ENCODE data around the gene PTPRE. TPM values are rescaled to one million over a fixed set of nuclear protein-coding genes. Genes with fewer than 3 reads are reported as not detected.

Gene PTPRE
- total and polyA plus RNA-seq, 2 of the 4 experiments (the other 2 are of a cell fraction): 0.34 to 0.54 TPM

GRCh38 chr10:128109707-128110106, 202.8 kb downstream of the PTPRE start:
- in situ Hi-C loops (cut with MboI; ENCODE audit: low sequenced_read_pairs): no loop called here
- intact Hi-C loops (cut with micrococcal nuclease): no loop called here
- no peak overlapping the region for H2BK5ac ChIP-seq (ENCODE audit: low read depth, low read length, poor library complexity, severe bottlenecking)
- no peak overlapping the region for H2BK20ac ChIP-seq (ENCODE audit: low read depth, low read length)
- H4K8ac ChIP-seq (ENCODE audit: low read depth in 2 of 2, low read length in 2 of 2): no peak overlapping the region
- no peak overlapping the region for H3K56ac ChIP-seq (ENCODE audit: extremely low read depth, insufficient read depth, low read length)
- no TSS peak for BruUV-seq (replicated peaks)
- no CpG with 5 or more reads among the region's 4 CpGs for WGBS, 2 experiments (ENCODE audit: extremely low coverage in 2 of 2, insufficient read length in 1 of 2)
- dilution Hi-C loops (cut with HindIII; ENCODE audit: low sequenced_read_pairs, unreplicated experiment): no loop called here
- H3K23ac ChIP-seq (ENCODE audit: low read depth, low read length): no peak overlapping the region
- H3K9me3 ChIP-seq (ENCODE audit: control insufficient read depth, insufficient read depth, low read length): no peaks in the 10 kb centered on the region
- H2AFZ ChIP-seq (replicated peaks; ENCODE audit: low read length, poor library complexity): no peak overlapping the region
- H4K20me1 ChIP-seq (ENCODE audit: insufficient read depth, low read length): no peaks in the 10 kb centered on the region
- no peak overlapping the region for H2BK15ac ChIP-seq (ENCODE audit: low read depth, low read length)
- H3K4me2 ChIP-seq (ENCODE audit: low read depth, low read length): no peak overlapping the region
- H3K4me3 ChIP-seq (ENCODE audit: insufficient read depth, low read depth, low read length): no peak overlapping the region
- H4K91ac ChIP-seq (ENCODE audit: insufficient read depth, low read depth, low read length): no peak overlapping the region
- peaks cover 20 to 32% of the 10 kb centered on the region in 2 experiments for H3K79me1 ChIP-seq (ENCODE audit: low read depth in 1 of 2, low read length in 2 of 2)
- no peak overlapping the region for H3K4ac ChIP-seq (ENCODE audit: low read depth, low read length)
- no peak overlapping the region for H4K5ac ChIP-seq (ENCODE audit: low read depth, low read length)
- no peaks in the 10 kb centered on the region for H3K27me3 ChIP-seq (ENCODE audit: control insufficient read depth, insufficient read depth, low read length)
- no peak overlapping the region for H3K18ac ChIP-seq (ENCODE audit: low read depth, low read length)
- H2AK5ac ChIP-seq (ENCODE audit: low read depth, low read length): no peak overlapping the region
- no peak overlapping the region for H2BK120ac ChIP-seq (ENCODE audit: low read depth, low read length)
- ChIA-PET POLR2A (ENCODE audit: unreplicated experiment) (no interaction called here), CTCF (no interaction called here)
- no peak for TF ChIP-seq MXI1 (IDR thresholded peaks at IDR 0.05; ENCODE audit: borderline replicate concordance, low read depth, low read length)
- TF ChIP-seq USF2 (IDR thresholded peaks at IDR 0.05; ENCODE audit: low read depth, low read length): no peak
- TF ChIP-seq CEBPB (IDR thresholded peaks at IDR 0.05; ENCODE audit: low read depth, low read length): no peak
- TF ChIP-seq SMC3 (IDR thresholded peaks at IDR 0.05; ENCODE audit: low read depth, low read length): no peak
- no peaks in the 10 kb centered on the region; the same call in 1 of the 2 replicates for H3K9me1 ChIP-seq (ENCODE audit: insufficient read depth, low read length)
- H3K14ac ChIP-seq (replicated peaks; ENCODE audit: low read depth, low read length): no peak overlapping the region
- H3K36me3 ChIP-seq (ENCODE audit: control insufficient read depth, insufficient read depth, low read length): peaks cover 41% of the 10 kb centered on the region
- no peaks in the 10 kb centered on the region for H3K4me1 ChIP-seq (ENCODE audit: control insufficient read depth, insufficient read depth, low read length)
- DNase-seq: no peak
- no peak for ATAC-seq (ENCODE audit: low read depth)
- H3K27ac ChIP-seq (ENCODE audit: insufficient read depth, low read length): no peak overlapping the region
- H3K9ac ChIP-seq (ENCODE audit: low read depth, low read length): no peak overlapping the region
- H2AK9ac ChIP-seq (replicated peaks; ENCODE audit: low read depth, low read length, poor library complexity): no peak overlapping the region
